Right kidney (tissue), 1 donor: ENCODE data around the gene MCM9.
"Not testable (repeated sequence)": the region's sequence is repeated elsewhere in the genome, so short reads cannot be mapped to it uniquely, and the experiment has no call there.

ENCODE experiments used
- DNase-seq: peaks from one replicate; pipeline ENCODE4 v3.0.0-alpha.2; 2016

Gene MCM9

DNA sequence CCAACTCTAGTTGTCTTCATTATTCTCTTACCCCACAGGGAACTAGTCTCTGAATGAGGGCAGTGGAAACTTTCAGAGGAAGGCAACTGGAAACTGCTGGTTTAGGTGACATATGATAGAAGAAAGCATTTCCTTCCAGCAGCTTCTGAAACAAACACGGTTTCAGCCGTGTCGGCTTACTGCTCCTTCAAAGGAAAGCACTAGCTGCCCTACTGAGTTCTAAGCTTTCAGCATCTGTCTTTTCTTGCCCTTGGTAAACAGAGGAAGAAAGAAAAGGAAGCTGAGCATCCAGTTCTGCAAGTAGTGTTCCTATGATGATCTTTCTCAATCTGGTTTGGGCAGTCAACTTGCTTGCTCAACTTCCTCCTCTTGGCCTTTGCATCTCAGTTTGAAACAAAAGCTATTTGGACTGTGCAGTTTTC, 166.0 kb downstream of the MCM9 start:
- no peak for DNase-seq

DNA sequence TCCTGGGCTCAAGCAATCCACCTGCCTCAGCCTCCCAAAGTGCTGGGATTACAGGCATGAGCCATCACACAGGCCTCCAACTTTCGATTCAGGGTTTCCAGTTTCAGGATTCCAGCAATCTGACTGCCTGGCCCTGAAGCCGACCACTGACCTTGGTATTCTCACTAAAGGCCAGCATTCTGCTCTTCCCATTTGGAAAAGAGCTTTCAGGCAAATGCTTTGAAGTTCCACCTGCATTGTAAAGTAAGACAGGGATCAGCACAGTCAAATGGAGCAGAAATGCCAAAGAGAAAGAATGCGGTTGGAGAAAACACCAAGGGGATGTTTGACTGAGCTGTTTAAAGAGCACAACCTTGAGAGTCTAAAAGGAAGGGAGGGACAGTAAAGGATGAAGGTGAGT, 166.5 kb downstream of the MCM9 start:
- no peak for DNase-seq

DNA sequence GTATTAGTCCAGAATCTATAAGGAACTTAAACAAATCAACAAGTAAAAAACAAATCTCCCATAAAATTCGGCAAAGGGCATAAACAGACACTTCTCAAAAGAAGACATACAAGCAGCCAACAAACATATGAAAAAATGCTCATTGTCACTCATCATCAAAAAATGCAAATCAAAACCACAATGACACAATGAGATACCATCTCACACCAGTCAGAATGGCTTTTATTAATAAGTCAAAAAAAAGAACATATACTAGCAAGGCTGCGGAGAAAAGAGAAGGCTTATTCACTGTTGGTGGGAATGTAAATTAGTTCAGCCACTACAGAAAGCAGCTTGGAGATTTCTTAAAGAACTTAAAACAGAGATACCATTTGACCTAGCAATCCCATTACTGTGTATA, 169.6 kb downstream of the MCM9 start:
- DNase-seq = not testable (repeated sequence)

DNA sequence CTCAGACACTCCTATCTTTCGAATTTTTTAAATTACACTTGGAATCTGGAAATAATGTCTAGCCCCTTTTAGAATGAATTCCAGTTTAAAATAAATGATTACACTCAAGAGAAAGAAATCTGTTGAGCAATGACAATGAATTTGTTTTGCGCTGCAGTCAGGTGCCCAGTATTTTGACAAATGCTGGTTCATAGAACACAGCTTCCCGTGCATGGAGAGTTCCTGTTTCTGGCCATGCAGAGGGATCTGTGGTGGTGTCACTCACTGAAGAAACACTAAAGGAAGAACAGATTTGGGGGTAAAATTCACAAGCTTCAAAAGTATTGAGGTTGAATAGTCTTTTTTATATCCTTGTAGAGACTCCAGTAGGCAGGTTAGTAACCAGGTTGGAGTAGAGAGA, 170.2 kb downstream of the MCM9 start:
- DNase-seq = no peak
